Frontal cortex (tissue), 4 donors: ENCODE results near the gene RASA1. TPM values are rescaled to one million over a fixed set of nuclear protein-coding genes. Genes with fewer than 3 reads are reported as not detected.

Experiments
- DNase-seq, 2 donors: peaks; one replicate each; pipeline ENCODE4 v3.0.0; 2012; ENCODE audit warnings: low spot score in 2 of 2
- FAIRE-seq: peaks from 2 replicates; lab custom pipeline; 2012; peaks lifted over from hg19 to GRCh38; lab: Jason Lieb, UNC
- total RNA-seq: library from RNA; depleted of rRNA; stranded (reverse); fragments of >200 nt; gene quantifications from one replicate; pipeline ENCODE4 v1.2.3, GENCODE V29; 2014
- donor health status: control.
- donor health status: control.
- donor health status: control.

The RASA1 gene
- total RNA-seq, 1 donor from 2014 or later, result 51.0 TPM

GRCh38 chr5:87394411-87395165 is 126.9 kb downstream of the RASA1 start:
- FAIRE-seq (no peak), DNase-seq (no peak)

GRCh38 chr5:87398981-87399614 is 131.4 kb downstream of the RASA1 start:
- no peak for DNase-seq
- no peak for FAIRE-seq

- FAIRE-seq, result no peak
- no peak for DNase-seq
Observed at GRCh38 chr5:87399720-87400119, 132.0 kb downstream of the RASA1 start.

- FAIRE-seq (peak; percentile 51), DNase-seq (peak in 1 of 2 donors; percentile 18)
Observed at GRCh38 chr5:87400305-87400899, 132.7 kb downstream of the RASA1 start.

- FAIRE-seq (no peak), DNase-seq (no peak)
Observed at GRCh38 chr5:87401626-87402025, 133.9 kb downstream of the RASA1 start.

- DNase-seq (no peak), FAIRE-seq (no peak)
Observed at GRCh38 chr5:87403409-87403808, 135.7 kb downstream of the RASA1 start.

DNA sequence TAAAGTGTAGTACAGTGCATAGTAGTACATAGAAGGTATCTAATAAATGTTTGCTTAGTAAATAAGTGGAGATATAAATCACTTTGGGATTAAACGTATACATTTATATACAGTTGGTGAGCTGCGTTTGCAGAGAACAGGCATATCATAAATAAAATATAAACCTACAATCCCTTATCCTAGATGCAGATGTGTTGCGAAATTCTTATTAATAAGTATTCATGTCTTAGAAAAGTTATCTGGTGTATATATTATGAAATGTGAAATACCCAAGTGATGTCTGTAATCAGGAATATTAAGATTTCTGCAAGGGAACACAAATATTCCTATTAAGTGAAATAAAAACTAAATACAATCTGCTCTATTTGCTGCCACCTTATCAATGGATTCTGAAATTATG is 136.2 kb downstream of the RASA1 start:
- FAIRE-seq (no peak), DNase-seq (no peak)

DNA sequence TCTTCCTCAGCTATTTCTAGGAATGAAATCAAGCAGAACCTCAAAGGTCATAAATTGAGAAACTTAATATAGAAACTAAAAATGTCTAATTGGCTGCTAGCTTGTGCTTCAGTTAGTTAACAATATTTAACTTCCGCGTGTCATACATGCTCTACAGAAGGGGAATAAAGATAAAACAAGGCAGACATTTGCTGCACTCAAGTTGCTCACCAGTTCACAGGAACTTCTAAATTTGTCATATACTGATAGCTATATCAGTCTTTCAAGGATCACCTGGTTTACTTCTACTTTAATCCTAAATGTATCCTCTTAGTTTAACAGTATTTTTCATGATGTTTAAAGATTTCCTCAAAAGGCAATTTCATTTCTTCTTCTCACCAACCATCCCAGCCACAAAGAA is 136.7 kb downstream of the RASA1 start:
- DNase-seq (no peak), FAIRE-seq (no peak)

GRCh38 chr5:87405472-87406155 is 137.9 kb downstream of the RASA1 start:
- FAIRE-seq, result no peak
- DNase-seq, result no peak

DNA sequence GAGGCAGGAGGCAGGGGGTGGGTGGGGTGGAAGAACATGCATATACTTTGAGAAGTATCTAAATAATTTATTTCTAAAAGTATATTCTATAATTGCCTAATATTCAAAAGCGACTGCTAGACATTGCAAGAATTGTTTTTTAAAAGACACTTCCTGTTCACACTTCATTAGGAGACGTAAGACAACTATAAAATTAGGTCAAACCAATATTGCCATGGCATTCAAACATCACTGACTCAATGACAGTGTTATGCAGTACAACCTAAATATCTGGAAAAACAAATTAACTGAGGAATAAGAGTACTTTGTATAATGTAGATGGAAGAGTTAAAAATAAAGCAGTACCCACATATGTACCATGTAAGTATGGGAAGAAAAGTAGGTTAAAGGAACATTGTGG is 140.5 kb downstream of the RASA1 start:
- FAIRE-seq (no peak), DNase-seq (no peak)

DNA sequence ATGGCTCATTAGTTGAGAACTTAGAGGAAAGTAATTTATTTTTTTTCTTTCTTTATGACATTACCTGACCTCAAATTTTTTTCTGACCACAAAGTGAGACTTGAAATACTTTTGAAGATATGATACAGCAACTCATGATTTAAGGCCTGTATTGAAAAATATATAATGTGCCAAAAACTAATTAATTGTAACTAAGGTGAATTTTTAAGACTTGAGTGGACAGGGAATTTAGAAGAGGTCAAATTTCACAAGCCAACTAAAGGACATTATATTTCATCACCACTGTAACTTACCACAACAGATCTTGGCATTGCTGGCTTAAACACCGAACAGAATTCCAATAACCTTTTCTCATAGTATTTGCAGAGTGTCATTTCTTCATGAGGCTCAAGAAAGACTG is 143.2 kb downstream of the RASA1 start:
- FAIRE-seq, result no peak
- DNase-seq, result no peak

DNA sequence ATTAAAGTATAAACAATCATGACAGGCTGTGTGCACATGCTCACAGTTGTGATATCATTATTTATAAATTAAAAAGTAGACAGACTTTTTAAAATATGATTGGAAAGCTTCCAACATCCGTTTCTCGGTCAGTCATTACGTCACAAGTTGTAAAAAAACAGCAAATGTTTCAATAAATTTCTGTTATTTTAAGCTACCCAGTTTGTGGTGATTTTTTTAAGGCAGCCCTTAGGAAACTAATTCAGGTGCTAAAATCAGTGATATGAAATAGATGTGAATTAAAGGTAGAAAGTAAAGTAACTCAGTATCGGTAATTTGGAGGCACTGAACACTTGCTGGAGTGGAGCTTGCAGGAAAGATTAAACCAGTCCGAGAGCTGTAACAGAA is 143.9 kb downstream of the RASA1 start:
- DNase-seq, result no peak
- no peak for FAIRE-seq

- no peak for DNase-seq
- no peak for FAIRE-seq
Observed at GRCh38 chr5:87411973-87412629, 144.4 kb downstream of the RASA1 start.

DNA sequence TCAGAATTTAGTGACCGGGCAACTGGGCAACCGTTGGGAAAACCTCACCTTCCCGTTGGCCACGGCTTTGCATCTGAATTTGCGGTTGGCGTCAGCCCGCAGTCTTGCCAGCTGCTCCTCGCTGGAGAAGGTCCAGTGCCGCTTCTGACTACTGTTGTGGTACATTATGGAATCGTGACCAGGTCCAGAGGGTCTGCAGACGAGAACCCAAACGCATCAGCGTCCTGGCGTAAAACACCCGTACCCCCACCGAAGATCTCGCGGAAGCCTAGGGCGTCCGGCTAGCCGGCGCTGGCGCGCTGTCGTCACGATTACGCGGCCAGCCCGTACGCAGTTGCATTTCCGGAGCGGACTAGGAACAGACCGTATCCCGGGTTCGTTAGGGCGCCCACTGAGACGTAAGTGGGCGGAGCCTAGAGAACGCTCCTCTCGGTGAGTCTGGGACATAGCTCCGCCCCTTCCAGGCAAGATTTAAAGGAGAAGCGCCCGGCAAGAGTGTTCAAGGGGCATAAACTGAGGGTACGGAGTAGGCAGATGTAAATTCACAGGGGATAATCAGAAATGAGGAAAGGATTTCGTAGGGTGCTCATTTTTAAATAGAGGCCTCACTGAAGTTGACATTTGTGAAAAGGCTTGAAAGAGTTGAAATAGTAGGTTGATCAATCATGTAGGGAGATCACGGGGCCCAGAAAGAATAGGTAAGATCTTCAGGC is 145.1 kb downstream of the RASA1 start, which contains the start of gene CCNH:
Gene CCNH, minus strand, starts transcription at position 301 of the 713 bp plus-strand sequence. Its CDS starts 136 bp downstream, at position 165.
- FAIRE-seq, result peak; percentile 95
- DNase-seq, result peak; percentile 61 to 84

DNA sequence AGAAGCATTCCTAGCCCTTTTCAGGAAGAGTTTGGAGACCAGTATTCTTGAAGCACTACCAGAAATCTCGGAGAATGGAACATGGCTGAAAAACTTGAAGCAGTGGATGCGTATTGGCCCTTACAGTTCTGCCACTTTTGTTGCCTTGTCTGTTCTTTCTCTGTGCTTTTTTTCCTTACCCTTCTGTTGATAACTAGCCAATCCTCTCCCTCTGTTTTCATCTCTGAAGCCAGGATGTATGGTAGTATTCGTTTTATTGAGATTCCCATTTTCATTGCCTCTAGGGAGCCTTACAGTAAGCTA is 145.6 kb downstream of the RASA1 start:
- DNase-seq, result no peak
- FAIRE-seq, result no peak

- DNase-seq (no peak), FAIRE-seq (peak; percentile 17)
Observed at GRCh38 chr5:87418506-87418905, 150.8 kb downstream of the RASA1 start.

DNA sequence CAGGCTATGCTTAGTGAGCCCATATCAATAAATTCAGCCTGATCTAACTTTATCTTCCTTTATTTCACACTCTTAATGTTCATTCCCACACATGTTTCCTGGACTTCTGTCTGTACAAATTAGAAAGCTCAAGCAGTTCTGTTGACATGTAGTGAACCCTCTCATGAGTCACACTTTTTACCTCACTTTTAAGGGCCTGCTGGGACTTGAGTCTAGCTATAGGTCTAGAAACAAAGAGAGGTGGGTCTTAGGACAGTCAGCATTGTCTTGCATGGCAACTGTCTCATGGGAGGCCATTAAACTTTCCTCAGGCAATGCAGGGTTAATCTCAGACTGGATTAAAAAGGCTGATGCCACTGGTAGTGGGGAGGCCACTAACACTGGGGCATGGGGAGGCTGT is 153.6 kb downstream of the RASA1 start:
- DNase-seq (no peak), FAIRE-seq (no peak)

DNA sequence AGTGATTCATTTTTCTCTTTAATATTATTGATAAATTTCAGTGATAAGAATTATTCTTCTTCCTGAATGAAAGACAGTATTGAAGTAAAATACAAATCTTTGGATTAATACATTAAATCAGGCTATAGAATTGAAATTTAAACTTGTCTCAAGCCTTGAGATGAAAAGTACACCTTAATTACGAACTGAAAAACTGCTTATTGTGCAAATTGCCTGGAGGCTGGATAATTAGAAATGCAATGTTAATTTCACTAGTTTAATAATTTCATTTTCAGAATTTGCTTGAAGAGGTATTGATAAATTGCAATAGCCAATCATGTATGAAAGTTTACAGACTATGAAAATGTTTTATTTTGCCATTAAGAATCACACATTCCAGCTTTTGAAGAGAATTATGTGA is 156.1 kb downstream of the RASA1 start:
- DNase-seq (no peak), FAIRE-seq (peak; percentile 48)

GRCh38 chr5:87430863-87431457 is 163.3 kb downstream of the RASA1 start:
- FAIRE-seq (no peak), DNase-seq (no peak)
